ENCODE data around the gene COL6A3. TPM values are rescaled to one million over a fixed set of nuclear protein-coding genes. Genes with fewer than 3 reads are reported as not detected.
A peak's percentile ranks its signal among the peaks of the same experiment; 100 is the strongest.

Gene COL6A3
- polyA plus RNA-seq, 3 donors = not detected

DNA sequence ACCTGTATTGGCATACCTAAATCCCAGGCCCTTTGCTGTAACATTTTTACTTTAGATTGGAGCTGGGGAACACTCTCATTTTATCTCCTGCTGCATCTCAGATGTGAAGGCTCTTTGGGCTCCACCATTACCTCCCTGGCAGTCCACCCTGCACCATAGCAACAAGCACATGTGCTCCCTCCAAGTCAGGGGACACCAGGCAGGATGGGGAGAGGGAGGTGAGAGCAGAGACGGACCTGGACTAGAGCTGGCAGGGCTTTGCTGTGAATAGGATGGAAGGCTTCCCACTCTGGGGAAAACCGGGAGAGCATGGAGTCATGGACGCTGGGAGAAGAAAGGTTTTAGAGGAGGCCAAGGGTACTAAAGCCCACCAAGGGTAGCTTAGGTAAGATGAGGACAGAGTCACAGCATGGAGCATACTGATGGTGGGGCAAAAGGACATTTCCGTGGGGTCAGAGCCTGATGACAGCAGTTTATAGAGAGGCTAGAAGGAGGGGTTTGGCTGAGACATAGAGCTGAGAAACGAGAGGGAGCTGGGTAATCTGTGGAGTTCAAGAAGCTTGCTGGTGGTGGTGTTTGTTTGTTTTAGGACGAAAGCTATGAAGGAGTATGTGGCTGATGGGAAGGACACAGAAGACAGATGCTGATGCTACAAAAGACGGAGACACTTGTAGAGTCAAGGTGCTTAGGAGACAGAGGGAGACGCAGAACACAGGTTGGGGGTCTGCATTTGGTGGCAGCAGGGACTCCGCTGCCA lies 134.8 kb downstream of the COL6A3 start:
- peaks cover 0 to 10% (median 0%) of the 10 kb centered on the region in 3 donors for H3K27me3 Mint-ChIP-seq (ENCODE audit: low read depth in 3 of 3)
- no peaks in the 10 kb centered on the region for H3K4me1 ChIP-seq (ENCODE audit: control insufficient read depth in 1 of 2, insufficient read depth in 2 of 2, low read length in 2 of 2)
- 85% methylated on average over 7 of the region's 9 CpGs for WGBS (ENCODE audit: insufficient coverage)
- H3K27ac Mint-ChIP-seq = no peak overlapping the region
- no peak overlapping the region for H3K4me3 ChIP-seq (replicated peaks in 1 of 3; ENCODE audit: low read depth in 2 of 3, low read length in 3 of 3)
- H3K36me3 Mint-ChIP-seq = no peaks in the 10 kb centered on the region
- no peaks in the 10 kb centered on the region for H3K27me3 ChIP-seq (ENCODE audit: control insufficient read depth in 2 of 2, insufficient read depth in 2 of 2, low read length in 2 of 2)
- H3K9me3 ChIP-seq (replicated peaks in 1 of 2; ENCODE audit: control insufficient read depth in 1 of 2, insufficient read depth in 1 of 2, low read length in 2 of 2) = no peaks in the 10 kb centered on the region
- DNase-seq = no peak
- H4K20me1 ChIP-seq (ENCODE audit: insufficient read depth, low read length) = no peaks in the 10 kb centered on the region
- no peak overlapping the region for H3K4me2 ChIP-seq (replicated peaks; ENCODE audit: extremely low read depth, low read length, poor library complexity, severe bottlenecking)
- H3K4me1 Mint-ChIP-seq = peaks cover 12% of the 10 kb centered on the region
- TF ChIP-seq, protein P1, sequence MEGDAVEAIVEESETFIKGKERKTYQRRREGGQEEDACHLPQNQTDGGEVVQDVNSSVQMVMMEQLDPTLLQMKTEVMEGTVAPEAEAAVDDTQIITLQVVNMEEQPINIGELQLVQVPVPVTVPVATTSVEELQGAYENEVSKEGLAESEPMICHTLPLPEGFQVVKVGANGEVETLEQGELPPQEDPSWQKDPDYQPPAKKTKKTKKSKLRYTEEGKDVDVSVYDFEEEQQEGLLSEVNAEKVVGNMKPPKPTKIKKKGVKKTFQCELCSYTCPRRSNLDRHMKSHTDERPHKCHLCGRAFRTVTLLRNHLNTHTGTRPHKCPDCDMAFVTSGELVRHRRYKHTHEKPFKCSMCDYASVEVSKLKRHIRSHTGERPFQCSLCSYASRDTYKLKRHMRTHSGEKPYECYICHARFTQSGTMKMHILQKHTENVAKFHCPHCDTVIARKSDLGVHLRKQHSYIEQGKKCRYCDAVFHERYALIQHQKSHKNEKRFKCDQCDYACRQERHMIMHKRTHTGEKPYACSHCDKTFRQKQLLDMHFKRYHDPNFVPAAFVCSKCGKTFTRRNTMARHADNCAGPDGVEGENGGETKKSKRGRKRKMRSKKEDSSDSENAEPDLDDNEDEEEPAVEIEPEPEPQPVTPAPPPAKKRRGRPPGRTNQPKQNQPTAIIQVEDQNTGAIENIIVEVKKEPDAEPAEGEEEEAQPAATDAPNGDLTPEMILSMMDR (IDR thresholded peaks at IDR 0.05) = no peak
- H3K9me3 Mint-ChIP-seq = peaks cover 0 to 6% (median 2%) of the 10 kb centered on the region in 7 donors
- no peak overlapping the region for H3K9ac ChIP-seq (ENCODE audit: insufficient read depth, low read length, poor library complexity, severe bottlenecking)
- no peak overlapping the region for H3K4me3 Mint-ChIP-seq
- no peaks in the 10 kb centered on the region for H3K36me3 ChIP-seq (replicated peaks in 1 of 2; ENCODE audit: control insufficient read depth in 1 of 2, insufficient read depth in 2 of 2, low read length in 2 of 2)
- no peak overlapping the region for H3K27ac ChIP-seq (ENCODE audit: low read depth in 1 of 2, low read length in 2 of 2)
- H3K79me2 ChIP-seq (ENCODE audit: insufficient read depth, low read length) = no peaks in the 10 kb centered on the region
- H2AFZ ChIP-seq (ENCODE audit: insufficient read depth, low read depth, low read length, poor library complexity, severe bottlenecking) = no peak overlapping the region
- intact Hi-C loops (cut with micrococcal nuclease) = no loop called here

DNA sequence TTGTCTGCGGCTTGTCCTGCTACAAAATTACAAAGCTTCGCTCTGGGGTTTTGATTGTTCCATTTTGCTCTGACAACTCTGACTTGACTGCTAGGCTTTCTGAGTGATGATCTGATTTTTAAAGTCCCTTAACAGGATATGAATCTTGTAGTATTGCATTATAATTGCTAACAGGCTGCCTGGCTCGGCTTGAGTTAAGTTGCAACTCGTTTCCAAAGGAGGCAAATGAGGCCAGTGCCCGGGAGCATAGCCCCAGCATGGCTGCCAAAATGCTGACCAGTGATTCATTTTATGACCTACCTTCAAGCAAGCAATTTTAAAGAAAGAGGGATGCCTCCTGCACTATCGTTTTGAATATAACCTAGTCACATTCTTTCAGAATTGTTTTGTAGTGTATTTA lies 135.4 kb downstream of the COL6A3 start:
- no peak overlapping the region for H2AFZ ChIP-seq (ENCODE audit: insufficient read depth, low read depth, low read length, poor library complexity, severe bottlenecking)
- peaks cover 0 to 6% (median 2%) of the 10 kb centered on the region in 7 donors for H3K9me3 Mint-ChIP-seq

More for the DNA sequence above, 135.4 kb downstream of the COL6A3 start:
- Histone ChIP-seq H3K27me3 (ENCODE audit: control insufficient read depth in 2 of 2, insufficient read depth in 2 of 2, low read length in 2 of 2) (peaks cover 0 to under 1% of the 10 kb centered on the region in 2 donors), H3K27ac (ENCODE audit: low read depth in 1 of 2, low read length in 2 of 2) (no peak overlapping the region), H3K79me2 (ENCODE audit: insufficient read depth, low read length) (no peaks in the 10 kb centered on the region), H3K36me3 (replicated peaks in 1 of 2; ENCODE audit: control insufficient read depth in 1 of 2, insufficient read depth in 2 of 2, low read length in 2 of 2) (no peaks in the 10 kb centered on the region), H3K9ac (ENCODE audit: insufficient read depth, low read length, poor library complexity, severe bottlenecking) (no peak overlapping the region), H3K9me3 (replicated peaks in 1 of 2; ENCODE audit: control insufficient read depth in 1 of 2, insufficient read depth in 1 of 2, low read length in 2 of 2) (no peaks in the 10 kb centered on the region), H3K4me2 (replicated peaks; ENCODE audit: extremely low read depth, low read length, poor library complexity, severe bottlenecking) (no peak overlapping the region), H3K4me3 (replicated peaks in 1 of 3; ENCODE audit: low read depth in 2 of 3, low read length in 3 of 3) (no peak overlapping the region), H4K20me1 (ENCODE audit: insufficient read depth, low read length) (no peaks in the 10 kb centered on the region), H3K4me1 (ENCODE audit: control insufficient read depth in 1 of 2, insufficient read depth in 2 of 2, low read length in 2 of 2) (no peaks in the 10 kb centered on the region)
- H3K4me3 Mint-ChIP-seq = no peak overlapping the region
- DNase-seq = no peak
- WGBS (ENCODE audit: insufficient coverage) = 83% methylated on average over 2 of the region's 6 CpGs
- no peaks in the 10 kb centered on the region for H3K36me3 Mint-ChIP-seq
- peaks cover 0 to 10% (median 0%) of the 10 kb centered on the region in 3 donors for H3K27me3 Mint-ChIP-seq (ENCODE audit: low read depth in 3 of 3)
- intact Hi-C loops (cut with micrococcal nuclease) = no loop called here
- TF ChIP-seq, protein P1 (IDR thresholded peaks at IDR 0.05) = no peak
- peak overlapping the region in 1 of 7 donors; percentile 31 for H3K27ac Mint-ChIP-seq
- H3K4me1 Mint-ChIP-seq = peaks cover 12% of the 10 kb centered on the region

All from CD14-positive monocyte (primary cell).